GM21737 (cell line): ENCODE results near the gene MRPS7.
"Not testable (repeated sequence)": the region's sequence is repeated elsewhere in the genome, so short reads cannot be mapped to it uniquely, and the experiment has no call there.

Experiments
- ATAC-seq: cut with Tn5 transposase; IDR thresholded peaks from one replicate; pipeline ENCODE4 v1.9.1; 2021; ENCODE audit warnings: mild to moderate bottlenecking, moderate library complexity; ENCODE audit not compliant: unreplicated experiment

The MRPS7 gene

GRCh38 chr17:75270966-75271232 is 9.2 kb downstream of the MRPS7 start, which contains the start of gene MIF4GD:
MIF4GD (minus strand) TSS chr17:75271231; CDS start chr17:75270195, 1,036 bp downstream.
- ATAC-seq: peak; percentile 19

DNA sequence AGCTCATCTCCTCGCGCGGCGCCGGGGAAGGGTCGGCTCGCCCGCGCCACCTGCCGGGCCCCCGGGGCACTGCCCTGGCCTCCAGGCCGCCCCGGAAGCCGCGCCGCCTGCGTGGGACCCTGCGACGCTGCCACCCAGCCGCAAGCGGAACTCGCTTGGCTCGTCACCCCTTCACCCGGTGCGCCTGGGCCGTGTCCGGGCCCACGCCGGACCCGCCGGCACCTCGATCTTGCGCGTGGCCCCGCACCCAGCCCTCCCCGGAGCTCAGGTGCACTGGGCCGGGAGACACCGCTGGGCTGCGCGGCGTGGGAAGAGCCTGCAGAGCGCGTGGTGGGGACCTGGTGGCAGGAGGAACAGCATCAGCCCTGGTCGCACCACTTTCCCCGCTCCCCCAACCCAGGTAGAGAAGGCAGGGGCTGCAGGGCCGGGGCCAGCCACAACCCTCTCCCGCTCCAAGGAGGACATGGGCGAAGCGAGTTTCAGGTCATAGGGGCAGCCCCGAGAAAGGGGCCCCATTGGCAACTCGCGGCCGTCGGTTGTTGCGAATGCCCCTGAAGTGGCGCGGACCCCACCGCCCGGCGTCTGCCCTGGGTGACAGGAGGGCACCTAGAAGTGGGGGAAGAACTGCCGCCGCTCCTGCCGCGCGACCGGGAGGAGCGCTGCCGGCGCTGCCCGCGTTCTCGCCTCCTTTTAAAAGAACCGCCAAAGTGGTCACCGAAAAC is 9.7 kb downstream of the MRPS7 start:
- peak; percentile 63 for ATAC-seq

DNA sequence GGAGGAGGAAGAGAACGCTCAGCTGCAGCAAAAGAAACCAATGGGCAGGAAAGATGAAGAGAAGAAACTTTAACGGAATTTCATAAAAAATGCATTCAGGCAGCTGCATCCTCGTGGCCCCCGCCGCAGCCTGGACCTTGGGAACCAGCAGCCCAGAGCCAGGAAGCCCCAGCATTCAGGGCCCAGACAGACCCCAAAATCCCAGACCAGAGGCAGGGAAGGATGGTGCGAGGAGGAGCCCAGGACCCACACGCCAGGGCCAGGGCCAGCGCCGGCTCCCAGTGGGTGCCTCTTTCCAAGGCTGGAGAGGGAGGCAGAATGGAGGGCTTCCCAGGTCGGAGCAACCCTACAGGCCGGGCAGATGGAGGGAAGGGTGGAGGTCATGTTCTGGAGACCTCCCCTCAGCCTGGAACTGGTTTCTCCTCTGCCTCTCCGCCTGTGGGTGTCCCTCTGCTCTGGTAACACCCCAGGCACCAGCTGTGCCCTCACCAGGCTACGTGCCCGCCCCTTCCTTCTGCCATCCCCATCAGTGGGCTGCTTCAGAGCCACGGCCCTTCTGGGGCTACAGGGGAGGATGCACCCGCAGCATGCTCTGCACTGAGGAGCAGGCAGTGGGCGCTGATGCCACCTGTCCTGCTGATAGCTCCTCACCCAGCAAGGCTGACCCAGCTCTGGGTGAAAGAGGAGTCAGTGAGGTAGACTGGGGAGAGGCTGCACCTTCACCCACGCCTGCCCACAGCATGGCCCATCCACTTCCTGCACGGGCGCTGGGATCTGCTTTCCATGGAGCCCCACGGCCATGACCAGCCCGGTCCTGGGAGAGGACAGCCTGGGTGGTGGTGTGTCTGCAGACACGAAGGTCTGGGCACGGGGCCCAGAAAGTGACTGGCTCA is 10.5 kb downstream of the MRPS7 start:
- no peak for ATAC-seq

- no peak for ATAC-seq
Observed at GRCh38 chr17:75272848-75273184, 11.1 kb downstream of the MRPS7 start.

DNA sequence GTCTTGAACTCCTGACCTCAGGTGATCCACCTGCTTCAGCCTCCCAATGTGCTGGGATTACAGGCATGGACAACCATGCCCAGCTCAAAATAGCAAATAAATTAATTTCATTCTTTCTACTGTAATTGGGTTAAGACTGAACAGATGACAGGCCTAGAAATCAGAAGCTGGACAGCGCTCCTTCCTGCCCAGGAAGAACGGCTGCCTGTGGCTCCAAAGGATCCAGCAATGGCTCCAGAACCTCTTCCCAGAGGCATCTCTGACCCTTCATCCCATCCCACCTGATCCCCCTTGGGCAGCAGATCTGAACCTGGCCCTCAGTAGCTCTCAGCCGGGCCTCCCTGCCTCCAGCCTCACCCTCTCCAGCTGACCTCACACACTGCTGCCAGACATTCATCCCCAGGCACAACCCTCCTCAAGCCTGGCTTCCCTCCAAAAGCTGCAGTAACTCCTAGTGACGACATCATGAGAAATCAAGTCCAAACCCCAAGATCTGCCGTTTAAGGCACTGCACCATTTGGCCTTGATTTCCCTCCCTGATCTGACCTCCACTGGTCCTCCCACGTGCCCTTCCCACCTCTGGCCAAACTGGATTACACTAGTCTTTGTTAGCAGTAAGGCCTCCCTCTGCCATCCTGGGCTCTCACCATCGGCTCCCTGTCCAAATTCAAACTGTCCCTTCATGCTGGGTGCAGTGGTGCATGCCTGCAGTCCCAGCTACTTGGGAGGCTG is 12.5 kb downstream of the MRPS7 start:
- ATAC-seq: no peak

DNA sequence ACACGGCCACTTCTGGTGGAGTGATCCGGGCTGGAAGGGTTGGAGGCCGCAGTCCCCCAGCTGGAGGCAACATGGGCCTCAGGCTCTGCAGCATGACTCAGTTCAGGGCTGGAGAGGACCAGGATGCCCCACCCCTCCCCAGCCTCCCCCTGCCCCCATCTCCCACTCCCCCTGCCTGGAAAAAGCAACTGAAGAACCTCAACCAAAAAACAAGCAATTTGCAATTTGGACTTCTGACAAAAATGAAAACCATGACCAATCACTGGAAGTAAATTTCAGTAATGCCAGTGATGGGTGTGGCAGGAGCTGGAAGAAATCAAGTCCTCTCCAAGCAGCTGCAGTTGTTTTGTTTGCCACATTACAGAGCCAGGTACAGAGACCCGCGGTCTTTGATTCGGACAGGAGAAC is 16.0 kb downstream of the MRPS7 start:
- no peak for ATAC-seq

DNA sequence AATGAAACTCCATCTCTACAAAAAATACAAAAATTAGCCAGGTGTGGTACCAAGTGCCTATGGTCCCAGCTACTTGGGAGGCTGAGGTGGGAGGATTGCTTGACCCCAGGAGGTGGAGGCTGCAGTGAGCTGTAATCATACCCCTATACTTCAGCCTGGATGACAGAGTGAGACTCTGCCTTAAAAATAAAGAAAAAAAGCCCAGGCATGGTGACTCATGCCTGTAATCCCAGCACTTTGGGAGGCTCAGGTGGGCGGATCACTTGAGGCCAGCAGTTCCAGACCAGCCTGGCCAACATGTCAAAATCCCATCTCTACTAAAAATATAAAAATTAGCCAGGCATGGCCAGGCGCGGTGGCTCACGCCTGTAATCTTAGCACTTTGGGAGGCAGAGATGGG is 18.5 kb downstream of the MRPS7 start:
- not testable (repeated sequence) for ATAC-seq

GRCh38 chr17:75285123-75285522 is 23.4 kb downstream of the MRPS7 start:
- ATAC-seq: no peak

DNA sequence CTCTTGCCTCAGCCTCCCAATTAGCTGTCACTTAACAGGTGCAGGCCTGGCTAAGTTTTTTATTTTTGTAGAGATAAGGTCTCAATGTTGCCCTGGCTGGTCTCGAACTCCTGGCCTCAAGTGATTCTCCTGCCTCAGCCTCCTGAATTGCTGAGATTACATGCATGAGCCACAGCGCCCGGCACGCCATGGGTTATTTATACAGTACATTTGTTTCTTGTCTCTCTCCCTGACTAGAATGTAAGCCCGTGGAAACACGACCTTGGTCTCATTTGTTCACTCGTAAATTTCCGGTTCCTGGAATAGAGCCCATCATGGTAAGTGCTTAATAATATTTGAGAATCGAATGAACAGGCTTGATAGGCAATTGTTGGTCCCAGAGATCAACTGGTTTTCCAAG is 25.5 kb downstream of the MRPS7 start:
- no peak for ATAC-seq

GRCh38 chr17:75288359-75288758 is 26.7 kb downstream of the MRPS7 start:
- no peak for ATAC-seq

- no peak for ATAC-seq
Observed at GRCh38 chr17:75288770-75289114, 27.1 kb downstream of the MRPS7 start.

DNA sequence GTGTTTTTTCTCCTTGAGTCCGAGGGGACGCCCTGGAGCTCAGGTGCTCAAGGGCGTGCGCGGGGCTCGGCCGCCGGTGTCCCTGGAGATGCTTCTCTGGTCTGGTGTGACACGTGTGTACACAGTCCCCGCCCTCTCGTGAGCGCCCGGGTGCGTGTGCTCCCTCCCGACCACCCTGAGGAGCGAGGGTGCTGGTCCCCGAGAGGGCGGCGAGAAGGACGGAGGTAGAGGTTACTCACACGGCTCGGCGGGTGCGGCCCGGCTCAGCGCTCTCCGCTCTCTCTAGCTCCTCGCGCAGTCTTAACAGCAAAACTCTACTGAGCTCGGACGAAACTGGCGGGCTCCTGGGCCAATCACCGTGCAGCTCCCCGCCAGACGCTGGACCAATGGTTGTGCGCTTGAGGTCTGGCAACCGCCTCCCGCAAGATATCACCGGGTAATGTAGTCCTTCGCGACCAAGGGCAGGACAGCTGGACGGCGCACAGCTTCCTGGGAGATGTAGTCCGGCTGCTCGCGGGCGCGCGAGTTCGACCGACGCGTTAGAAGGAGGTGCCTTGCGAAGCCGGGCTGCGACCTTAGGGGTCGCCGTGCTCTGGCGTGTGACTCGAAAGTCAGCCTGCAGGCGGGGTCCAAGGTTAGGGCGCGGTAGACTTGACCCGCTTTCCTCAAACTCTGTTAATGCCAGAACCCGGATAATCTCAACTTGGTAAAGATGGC is 27.6 kb downstream of the MRPS7 start, which contains the start of gene SLC25A19:
Gene SLC25A19 (minus strand): TSS at position 319 of the 717 bp plus-strand sequence. CDS start 2,669 bp downstream, outside the sequence.
- ATAC-seq: peak; percentile 88

DNA sequence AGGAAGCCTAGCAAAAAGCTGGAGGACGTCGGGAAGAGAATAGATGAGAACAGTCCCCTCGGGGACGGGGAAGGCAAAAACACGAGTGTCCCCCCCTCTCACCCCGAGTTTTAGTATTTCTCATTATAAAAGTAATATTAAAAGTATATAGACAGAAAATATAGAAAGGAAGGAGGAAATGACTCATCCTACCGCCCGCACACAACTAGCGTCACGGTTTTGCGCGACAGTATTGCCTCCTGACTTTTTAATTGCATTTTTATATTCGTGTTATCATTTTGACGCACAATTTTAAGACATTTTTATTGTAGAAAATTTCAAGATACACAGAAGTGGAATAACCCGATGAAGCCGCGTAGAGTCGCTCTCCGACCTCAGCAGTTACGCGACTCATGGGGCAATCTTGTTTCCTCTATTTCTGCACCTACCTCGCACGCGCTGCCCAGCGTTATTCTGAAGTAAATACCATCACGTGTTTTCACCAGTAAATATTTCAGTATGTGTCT is 28.2 kb downstream of the MRPS7 start:
- ATAC-seq: peak; percentile 22

GRCh38 chr17:75292810-75293448 is 31.2 kb downstream of the MRPS7 start:
- ATAC-seq: not testable (repeated sequence)

DNA sequence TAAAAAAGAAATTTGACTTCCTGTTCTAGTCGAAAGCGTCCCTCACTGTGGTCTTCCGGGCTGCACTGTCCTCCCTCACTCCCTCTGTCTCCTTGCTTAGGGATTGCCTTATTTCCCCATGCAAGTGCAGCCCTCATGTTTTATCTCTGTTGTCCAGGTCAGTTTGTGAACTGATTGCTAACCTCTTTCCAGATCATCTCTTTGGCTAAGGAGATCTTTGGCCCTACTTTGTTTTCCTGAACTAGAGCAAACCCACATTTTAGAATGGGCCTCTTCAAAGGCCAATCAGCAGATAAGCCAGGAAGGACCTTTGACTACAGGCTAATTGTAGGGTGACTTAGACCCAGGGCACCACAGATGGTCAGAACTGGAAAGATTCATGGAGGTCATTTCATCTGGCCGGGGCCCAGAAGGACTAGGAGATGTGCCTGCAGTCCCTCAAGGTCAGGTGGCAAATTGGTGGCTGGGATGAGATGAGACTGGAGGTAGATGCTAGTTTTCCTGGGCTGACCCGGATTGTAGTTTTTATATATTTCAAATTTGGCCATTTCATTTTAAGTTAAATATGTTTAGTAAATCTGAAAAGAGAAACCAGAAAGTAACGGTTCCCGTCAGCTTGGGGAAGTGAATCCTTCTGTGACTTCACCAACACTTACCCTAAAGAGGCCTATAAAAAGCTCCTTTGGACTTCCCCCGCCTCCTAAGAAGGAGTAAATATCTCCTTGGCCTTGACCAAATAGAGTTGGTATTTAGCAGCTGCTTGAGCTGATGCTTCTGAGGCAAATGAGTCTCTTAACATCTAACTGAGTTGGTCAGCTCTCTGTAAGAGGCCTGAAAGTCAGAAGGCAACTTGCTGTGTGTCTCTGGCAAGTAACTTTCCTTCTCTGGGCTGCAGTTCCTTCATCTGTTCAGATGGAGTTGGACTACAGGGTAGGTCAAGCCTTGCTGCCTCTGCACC is 33.8 kb downstream of the MRPS7 start:
- peak; percentile 63 for ATAC-seq

DNA sequence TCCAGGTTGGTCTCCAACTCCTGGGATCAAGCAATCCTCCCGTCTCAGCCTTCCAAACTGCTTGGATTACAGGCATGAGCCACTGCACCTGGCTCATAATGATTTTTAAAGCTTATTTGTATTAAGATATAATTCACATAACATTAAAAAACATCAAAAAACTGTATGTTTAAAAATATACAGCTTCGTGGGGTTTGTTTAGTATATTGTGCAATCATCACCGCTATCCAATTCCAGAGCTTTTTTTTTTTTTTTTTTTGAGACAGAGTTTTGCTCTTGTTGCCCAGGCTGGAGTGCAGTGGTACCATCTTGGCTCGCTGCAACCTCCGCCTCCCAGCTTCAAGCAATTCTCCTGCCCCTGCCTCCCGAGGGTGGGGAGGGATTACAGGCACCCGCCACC is 38.6 kb downstream of the MRPS7 start:
- no peak for ATAC-seq

- no peak for ATAC-seq
Observed at GRCh38 chr17:75301049-75301448, 39.4 kb downstream of the MRPS7 start.

GRCh38 chr17:75301502-75302206 is 40.0 kb downstream of the MRPS7 start:
- ATAC-seq: no peak
